HG03175 (cell line): ENCODE data around the gene GCM1.
A peak's percentile ranks its signal among the peaks of the same experiment; 100 is the strongest.
"Not testable (repeated sequence)": the region's sequence is repeated elsewhere in the genome, so short reads cannot be mapped to it uniquely, and the experiment has no call there.

Source experiments
- ATAC-seq: cut with Tn5 transposase; IDR thresholded peaks from one replicate; pipeline ENCODE4 v1.9.1; 2021; ENCODE audit warnings: mild to moderate bottlenecking, moderate library complexity; ENCODE audit not compliant: unreplicated experiment

The GCM1 gene, protein sequence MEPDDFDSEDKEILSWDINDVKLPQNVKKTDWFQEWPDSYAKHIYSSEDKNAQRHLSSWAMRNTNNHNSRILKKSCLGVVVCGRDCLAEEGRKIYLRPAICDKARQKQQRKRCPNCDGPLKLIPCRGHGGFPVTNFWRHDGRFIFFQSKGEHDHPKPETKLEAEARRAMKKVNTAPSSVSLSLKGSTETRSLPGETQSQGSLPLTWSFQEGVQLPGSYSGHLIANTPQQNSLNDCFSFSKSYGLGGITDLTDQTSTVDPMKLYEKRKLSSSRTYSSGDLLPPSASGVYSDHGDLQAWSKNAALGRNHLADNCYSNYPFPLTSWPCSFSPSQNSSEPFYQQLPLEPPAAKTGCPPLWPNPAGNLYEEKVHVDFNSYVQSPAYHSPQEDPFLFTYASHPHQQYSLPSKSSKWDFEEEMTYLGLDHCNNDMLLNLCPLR

GRCh38 chr6:53148684-53149083 is at the start of gene GCM1:
TSS of gene GCM1 (minus strand) at chr6:53148841. CDS start at chr6:53145632, 3,209 bp downstream.
- ATAC-seq: no peak

- no peak for ATAC-seq
Observed at GRCh38 chr6:53197553-53197952, 48.9 kb upstream of the GCM1 start.

GRCh38 chr6:53195048-53195447 is 46.4 kb upstream of the GCM1 start:
- ATAC-seq: no peak

- ATAC-seq: no peak
Observed at GRCh38 chr6:53192682-53193188, 44.1 kb upstream of the GCM1 start.

DNA sequence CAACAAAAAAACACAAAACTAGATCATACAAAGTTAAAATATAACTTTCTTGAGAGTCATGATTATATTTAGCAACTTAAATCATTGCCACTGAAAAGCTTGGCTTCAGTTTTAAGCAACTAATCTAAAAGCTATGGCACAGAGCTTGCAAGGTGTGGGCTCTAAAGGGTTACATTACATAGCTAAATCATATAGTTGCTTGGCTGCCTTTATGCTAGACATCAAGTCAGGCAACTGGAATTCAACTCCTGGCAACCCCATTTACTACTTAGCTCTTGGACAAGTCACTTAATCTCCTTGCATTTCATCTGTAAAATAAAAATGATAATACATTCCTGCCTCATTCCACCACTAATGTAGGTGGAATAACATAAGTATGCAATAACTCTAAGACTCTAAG is 40.9 kb upstream of the GCM1 start:
- no peak for ATAC-seq

DNA sequence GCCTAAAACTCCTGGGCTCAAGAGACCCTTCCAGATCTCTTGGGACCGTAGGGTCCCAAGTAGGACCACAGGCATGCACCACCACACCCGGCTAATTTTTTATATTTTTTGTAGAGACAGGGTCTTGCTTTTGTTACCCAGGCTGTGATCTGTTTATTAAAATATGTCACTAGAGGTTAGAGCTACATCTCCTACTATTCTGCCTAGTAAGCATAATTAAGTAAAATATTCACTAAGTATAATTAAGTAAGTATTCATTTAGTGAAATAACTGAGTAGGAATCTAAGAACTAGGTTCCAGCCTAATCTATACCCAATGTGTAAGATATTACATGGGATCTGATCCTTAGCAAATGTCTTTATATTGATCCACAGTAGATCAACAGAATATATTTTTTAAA is 40.2 kb upstream of the GCM1 start:
- ATAC-seq: no peak

DNA sequence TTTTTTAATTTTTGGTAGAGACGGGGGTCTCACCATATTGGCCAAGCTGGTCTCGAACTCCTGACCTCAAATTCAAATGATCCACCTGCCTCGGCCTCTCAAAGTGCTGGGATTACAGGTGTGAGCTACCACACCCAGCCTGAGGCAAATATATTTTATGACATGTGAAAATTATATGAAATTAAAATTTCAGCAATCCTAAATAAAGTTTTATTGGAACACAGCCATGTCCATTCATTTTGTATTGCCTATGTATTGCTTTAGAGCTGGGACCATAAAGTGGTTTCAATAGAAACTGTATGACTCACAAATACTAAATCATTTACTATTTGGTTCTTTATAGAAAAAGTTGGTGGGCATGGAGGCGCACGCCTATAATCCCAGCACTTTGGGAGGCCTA is 32.0 kb upstream of the GCM1 start:
- ATAC-seq: no peak

GRCh38 chr6:53179961-53180651 is 31.5 kb upstream of the GCM1 start:
- no peak for ATAC-seq

DNA sequence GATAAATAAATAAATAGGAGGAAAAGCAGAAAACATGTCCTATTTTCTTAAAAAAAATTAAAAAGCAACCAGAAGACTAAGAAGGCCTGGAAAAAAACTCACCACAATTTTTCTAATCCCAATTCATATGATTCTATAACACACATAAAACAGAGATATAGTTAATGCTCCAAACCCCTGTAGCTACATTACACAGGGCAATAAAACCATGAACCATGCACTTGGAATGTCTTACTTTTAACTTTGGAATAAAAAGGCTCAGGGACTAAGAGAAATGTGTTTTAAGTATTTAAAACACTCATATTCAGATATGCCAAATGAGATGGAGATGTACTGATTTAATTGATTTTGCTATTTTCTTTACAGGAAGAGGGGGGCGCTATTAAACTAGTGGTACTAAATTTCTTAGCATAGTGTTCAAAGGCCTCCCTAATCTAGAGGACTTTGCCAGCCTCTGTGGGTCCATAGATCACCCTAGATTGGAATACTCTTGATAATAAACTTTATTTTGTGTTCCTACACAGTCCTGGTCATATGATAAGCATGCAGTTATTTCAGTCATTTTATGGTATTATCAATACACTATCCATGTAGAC is 30.3 kb upstream of the GCM1 start:
- ATAC-seq: no peak

DNA sequence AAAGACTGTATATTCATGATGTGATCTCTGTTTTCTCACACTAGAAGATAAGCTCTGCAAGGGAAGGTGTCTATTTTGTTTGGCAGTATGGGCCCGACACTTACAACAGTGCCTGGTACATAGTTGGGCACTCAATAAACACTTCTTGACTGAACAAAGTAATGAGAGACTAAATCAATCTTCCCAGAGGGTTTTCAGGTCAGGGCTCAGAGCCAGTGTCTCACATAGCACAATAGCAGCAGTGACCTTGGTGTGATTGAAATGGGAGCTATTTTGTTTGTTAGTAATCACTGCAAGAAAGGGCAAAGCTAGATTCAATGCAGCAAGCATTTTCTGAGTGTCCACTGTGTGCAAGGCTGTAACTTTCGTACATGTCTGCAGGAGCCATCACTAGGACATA is 26.4 kb upstream of the GCM1 start:
- no peak for ATAC-seq

GRCh38 chr6:53172468-53172803 is 23.8 kb upstream of the GCM1 start:
- ATAC-seq: no peak

- ATAC-seq: peak; percentile 85
Observed at GRCh38 chr6:53171605-53172467, 23.2 kb upstream of the GCM1 start.

GRCh38 chr6:53168516-53169267 is 20.1 kb upstream of the GCM1 start:
- no peak for ATAC-seq

- no peak for ATAC-seq
Observed at GRCh38 chr6:53165293-53165692, 16.7 kb upstream of the GCM1 start.

- ATAC-seq: no peak
Observed at GRCh38 chr6:53162606-53163005, 14.0 kb upstream of the GCM1 start.

DNA sequence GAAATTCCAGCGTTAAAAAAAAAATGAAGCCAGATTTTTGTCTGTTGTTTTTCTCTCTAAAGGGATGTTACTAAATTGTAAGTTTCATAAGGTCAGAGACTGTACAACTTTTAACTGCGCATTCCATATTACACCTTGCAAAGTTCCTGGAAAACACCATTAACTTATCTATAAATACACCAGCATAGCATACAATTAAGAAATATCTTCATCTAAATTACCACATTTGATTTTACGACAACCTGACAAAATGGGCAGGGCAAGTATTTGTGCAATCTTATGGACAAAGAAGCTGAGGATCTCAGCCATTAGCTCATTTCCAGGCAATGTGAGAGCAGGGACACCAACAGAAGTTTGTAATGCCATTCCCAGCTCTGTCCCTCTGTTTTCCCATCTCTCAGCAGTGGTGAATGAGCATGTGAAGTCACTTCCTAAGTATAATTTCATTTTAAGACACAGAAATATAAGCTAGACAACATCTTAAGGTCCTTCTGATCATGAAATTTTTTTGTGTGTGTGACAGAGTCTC is 12.9 kb upstream of the GCM1 start:
- ATAC-seq: no peak

DNA sequence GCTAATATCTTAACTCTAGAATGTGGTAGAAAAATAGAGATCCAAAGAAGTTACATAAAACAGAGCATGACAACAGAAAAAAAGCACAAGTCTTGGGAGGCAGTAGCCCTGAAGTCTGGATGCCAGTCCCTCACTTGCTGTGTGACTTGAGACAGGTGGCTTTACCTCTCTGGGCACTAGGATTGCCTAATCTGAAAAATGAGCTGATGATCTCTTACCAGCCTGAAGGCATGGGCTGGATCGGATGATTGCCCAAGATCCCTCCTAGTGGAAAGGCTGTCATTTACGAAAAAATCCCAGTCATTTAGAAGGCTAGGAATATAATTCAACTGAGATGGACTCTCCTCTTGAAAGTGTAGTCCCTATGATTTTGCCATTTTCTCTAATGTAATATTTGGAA is 10.9 kb upstream of the GCM1 start:
- ATAC-seq: no peak

DNA sequence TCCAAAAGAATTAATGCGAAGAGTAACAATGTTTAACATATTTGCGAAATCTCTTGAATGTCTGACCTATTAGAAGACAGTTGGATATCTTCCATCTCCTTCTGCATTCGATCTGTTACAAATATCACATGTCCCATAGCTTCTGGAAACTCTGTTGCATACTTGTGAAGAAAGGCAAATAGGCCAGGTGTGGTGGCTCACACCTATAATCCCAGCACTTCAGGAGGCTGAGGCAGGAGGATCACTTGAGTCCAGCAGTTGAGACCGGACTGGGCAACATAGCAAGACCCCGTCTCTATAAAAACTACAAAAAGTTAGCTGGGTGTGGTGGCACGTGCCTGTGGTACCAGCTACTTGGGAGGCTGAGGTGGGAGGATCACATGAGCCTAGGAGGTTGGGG is 9.4 kb upstream of the GCM1 start:
- not testable (repeated sequence) for ATAC-seq

GRCh38 chr6:53155279-53155678 is 6.6 kb upstream of the GCM1 start:
- not testable (repeated sequence) for ATAC-seq

DNA sequence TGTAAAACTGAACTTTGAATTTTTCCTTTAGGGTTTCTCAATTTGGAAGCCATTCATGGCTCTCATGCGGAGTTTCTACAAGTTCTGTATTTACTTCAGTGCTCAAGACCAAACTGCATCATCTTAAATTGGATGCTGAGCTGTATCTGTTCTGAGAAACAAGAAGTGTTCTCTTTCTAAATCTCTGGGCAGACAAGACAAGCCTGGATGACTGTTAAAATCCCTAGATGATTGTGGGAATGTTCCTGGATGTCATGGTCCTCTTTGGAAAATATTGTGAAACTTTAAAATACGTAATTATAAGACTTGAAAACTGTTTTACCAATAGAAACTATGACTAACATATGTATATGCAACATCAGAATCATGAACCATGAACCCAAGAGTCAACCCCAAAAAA is 6.2 kb upstream of the GCM1 start:
- ATAC-seq: no peak
